CD14-positive monocyte (primary cell): ENCODE data around the gene USP47. TPM values are rescaled to one million over a fixed set of nuclear protein-coding genes. Genes with fewer than 3 reads are reported as not detected.

Source experiments
- DNase-seq, 3 donors: peaks; one replicate each; pipeline ENCODE4 v3.0.0-alpha.2; 2011 to 2022
- H2AFZ ChIP-seq: 2 replicates; pipeline ENCODE4 v1.6.0; 2012; ENCODE audit warnings: mild to moderate bottlenecking, low read depth, low read length, inconsistent platforms; ENCODE audit not compliant: insufficient read depth, poor library complexity, severe bottlenecking
- H3K27ac ChIP-seq, 2 donors: 1 replicate in 1 of 2; 2 replicates in 1 of 2; pipeline ENCODE4 v1.5.1; 2012 to 2013; ENCODE audit warnings: low read length in 2 of 2, control low read depth in 1 of 2, inconsistent platforms in 1 of 2, low read depth in 1 of 2, mild to moderate bottlenecking in 1 of 2
- H3K27me3 ChIP-seq, 2 donors: one replicate each; pipeline versions ENCODE4 v1.6.0 to v1.6.1; 2011 to 2013; ENCODE audit warnings: low read length in 2 of 2; ENCODE audit not compliant: control insufficient read depth in 2 of 2, insufficient read depth in 2 of 2
- H3K36me3 ChIP-seq, 2 donors: replicated peaks in 1 of 2; 1 replicate in 1 of 2; 2 replicates in 1 of 2; pipeline versions ENCODE4 v1.5.1 to v1.6.1; 2012 to 2013; ENCODE audit warnings: low read length in 2 of 2, control low read depth in 1 of 2, inconsistent platforms in 1 of 2, mild to moderate bottlenecking in 1 of 2; ENCODE audit not compliant: insufficient read depth in 2 of 2, control insufficient read depth in 1 of 2
- H3K4me1 ChIP-seq, 2 donors: 1 replicate in 1 of 2; 2 replicates in 1 of 2; pipeline versions ENCODE4 v1.5.1 to v1.6.1; 2012 to 2013; ENCODE audit warnings: low read length in 2 of 2, control low read depth in 1 of 2, inconsistent platforms in 1 of 2, mild to moderate bottlenecking in 1 of 2, moderate library complexity in 1 of 2; ENCODE audit not compliant: insufficient read depth in 2 of 2, control insufficient read depth in 1 of 2
- H3K4me2 ChIP-seq: replicated peaks from 2 replicates; pipeline ENCODE3; 2012; ENCODE audit warnings: low read length, moderate library complexity, mild to moderate bottlenecking; ENCODE audit not compliant: poor library complexity, severe bottlenecking; ENCODE audit errors: extremely low read depth
- H3K4me3 ChIP-seq, 3 experiments: fragments of 200-600 bp in 1 of 3; sonication (generic) in 1 of 3; replicated peaks in 1 of 3; 1 replicate in 2 of 3; 2 replicates in 1 of 3; pipeline ENCODE4 v1.5.1; 2011 to 2013; ENCODE audit warnings: low read length in 3 of 3, mild to moderate bottlenecking in 3 of 3, control low read depth in 2 of 3, low read depth in 2 of 3, inconsistent platforms in 1 of 3, moderate library complexity in 1 of 3
- H3K79me2 ChIP-seq: 2 replicates; pipeline ENCODE4 v1.6.0; 2012; ENCODE audit warnings: mild to moderate bottlenecking, control low read depth, inconsistent platforms, low read length, moderate library complexity; ENCODE audit not compliant: insufficient read depth
- H3K9ac ChIP-seq: 2 replicates; pipeline ENCODE4 v1.6.0; 2017; ENCODE audit warnings: low read length, mild to moderate bottlenecking; ENCODE audit not compliant: insufficient read depth, poor library complexity, severe bottlenecking
- H3K9me3 ChIP-seq, 2 donors: replicated peaks in 1 of 2; 1 replicate in 1 of 2; 2 replicates in 1 of 2; pipeline versions ENCODE4 v1.5.1 to v1.6.1; 2012 to 2013; ENCODE audit warnings: low read length in 2 of 2, control low read depth in 1 of 2; ENCODE audit not compliant: control insufficient read depth in 1 of 2, insufficient read depth in 1 of 2
- H4K20me1 ChIP-seq: 2 replicates; pipeline ENCODE4 v1.6.0; 2012; ENCODE audit warnings: mild to moderate bottlenecking, low read length, control low read depth, moderate library complexity; ENCODE audit not compliant: insufficient read depth
- H3K27ac Mint-ChIP-seq, 7 donors: one replicate each; pipeline ENCODE4 v1.8.0; 2020; ENCODE audit warnings: mild to moderate bottlenecking in 7 of 7, mixed read lengths in 7 of 7, moderate library complexity in 6 of 7, inconsistent platforms in 2 of 7
- H3K27me3 Mint-ChIP-seq, 3 donors: one replicate each; pipeline ENCODE4 v1.8.0; 2021 to 2022; ENCODE audit warnings: low read depth in 3 of 3, mild to moderate bottlenecking in 3 of 3, mixed read lengths in 3 of 3, moderate library complexity in 3 of 3, inconsistent platforms in 1 of 3
- H3K36me3 Mint-ChIP-seq, 2 donors: one replicate each; pipeline ENCODE4 v1.8.0; 2020; ENCODE audit warnings: mixed read lengths in 2 of 2, inconsistent platforms in 1 of 2, mild to moderate bottlenecking in 1 of 2
- H3K4me1 Mint-ChIP-seq: one replicate; pipeline ENCODE4 v1.8.0; 2020; ENCODE audit warnings: mild to moderate bottlenecking, mixed read lengths
- H3K4me3 Mint-ChIP-seq, 2 donors: one replicate each; pipeline ENCODE4 v1.8.0; 2020; ENCODE audit warnings: mild to moderate bottlenecking in 2 of 2, mixed read lengths in 2 of 2, moderate library complexity in 1 of 2
- H3K9me3 Mint-ChIP-seq, 7 donors: one replicate each; pipeline ENCODE4 v1.8.0; 2020 to 2022; ENCODE audit warnings: mixed read lengths in 7 of 7, mild to moderate bottlenecking in 6 of 7, moderate library complexity in 6 of 7, inconsistent platforms in 2 of 7
- WGBS: methylation state at CpG from one replicate; pipeline ENCODE4 v1.1.5; 2013; ENCODE audit warnings: missing lambda C conversion rate; ENCODE audit not compliant: insufficient coverage; 5-methylcytosine and 5-hydroxymethylcytosine counted together
- intact Hi-C, 2 donors: fragments of 100-400 bp; cut with micrococcal nuclease; formaldehyde crosslinking; loops; one replicate each; pipeline versions ENCODE4 v1.15.0 to v1.15.1; 2023
- polyA plus RNA-seq, 3 donors: library from polyadenylated mRNA; depleted of rRNA in 1 of 3; unstranded in 2 of 3; stranded (reverse) in 1 of 3; fragments of 300-500 nt in 2 of 3; fragments of >200 nt in 1 of 3; fragmentation: Illumina TruSeq in 2 of 3; gene quantifications; 1 replicate in 2 of 3; 2 replicates in 1 of 3; pipeline ENCODE4 v1.2.3, GENCODE V29; 2012 to 2021
- TF ChIP-seq, protein P1 (sequence below): fragments of 200-600 bp; IDR thresholded peaks from one replicate; pipeline ENCODE4 v1.8.0; 2022; ENCODE audit warnings: antibody characterized with exemption, mild to moderate bottlenecking

Gene USP47
- polyA plus RNA-seq, 3 donors = 8.1 to 17.5 (median 10.5) TPM

DNA sequence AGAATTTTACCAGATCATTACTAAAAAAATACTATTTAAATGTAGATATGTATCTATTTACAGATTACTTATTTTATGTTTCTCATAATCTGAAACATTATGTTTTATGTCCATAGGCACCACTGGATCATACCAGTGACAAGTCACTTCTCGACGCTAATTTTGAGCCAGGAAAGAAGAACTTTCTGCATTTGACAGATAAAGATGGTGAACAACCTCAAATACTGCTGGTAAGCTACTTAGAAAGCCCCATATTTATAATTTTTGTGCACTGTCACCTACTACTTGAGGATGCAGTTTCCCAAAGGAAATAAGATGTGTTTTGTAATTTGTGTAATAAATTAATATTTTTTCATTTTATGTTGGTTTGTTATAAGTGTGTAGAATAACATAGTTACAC lies 42.6 kb downstream of the USP47 start:
- H3K4me3 Mint-ChIP-seq = no peak overlapping the region
- Histone ChIP-seq H4K20me1 (peaks cover 43% of the 10 kb centered on the region), H3K4me1 (no peaks in the 10 kb centered on the region), H3K36me3 (peaks cover 26 to 75% of the 10 kb centered on the region in 2 donors), H3K9me3 (no peaks in the 10 kb centered on the region), H3K9ac (no peak overlapping the region), H2AFZ (no peak overlapping the region), H3K79me2 (peaks cover 14% of the 10 kb centered on the region), H3K27ac (no peak overlapping the region), H3K4me2 (no peak overlapping the region), H3K4me3 (no peak overlapping the region), H3K27me3 (no peaks in the 10 kb centered on the region)
- no CpG with 5 or more reads among the region's 2 CpGs for WGBS
- TF ChIP-seq, protein P1, sequence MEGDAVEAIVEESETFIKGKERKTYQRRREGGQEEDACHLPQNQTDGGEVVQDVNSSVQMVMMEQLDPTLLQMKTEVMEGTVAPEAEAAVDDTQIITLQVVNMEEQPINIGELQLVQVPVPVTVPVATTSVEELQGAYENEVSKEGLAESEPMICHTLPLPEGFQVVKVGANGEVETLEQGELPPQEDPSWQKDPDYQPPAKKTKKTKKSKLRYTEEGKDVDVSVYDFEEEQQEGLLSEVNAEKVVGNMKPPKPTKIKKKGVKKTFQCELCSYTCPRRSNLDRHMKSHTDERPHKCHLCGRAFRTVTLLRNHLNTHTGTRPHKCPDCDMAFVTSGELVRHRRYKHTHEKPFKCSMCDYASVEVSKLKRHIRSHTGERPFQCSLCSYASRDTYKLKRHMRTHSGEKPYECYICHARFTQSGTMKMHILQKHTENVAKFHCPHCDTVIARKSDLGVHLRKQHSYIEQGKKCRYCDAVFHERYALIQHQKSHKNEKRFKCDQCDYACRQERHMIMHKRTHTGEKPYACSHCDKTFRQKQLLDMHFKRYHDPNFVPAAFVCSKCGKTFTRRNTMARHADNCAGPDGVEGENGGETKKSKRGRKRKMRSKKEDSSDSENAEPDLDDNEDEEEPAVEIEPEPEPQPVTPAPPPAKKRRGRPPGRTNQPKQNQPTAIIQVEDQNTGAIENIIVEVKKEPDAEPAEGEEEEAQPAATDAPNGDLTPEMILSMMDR = no peak
- peaks cover 57 to 65% of the 10 kb centered on the region in 2 donors for H3K36me3 Mint-ChIP-seq
- intact Hi-C loops = no loop called here
- H3K4me1 Mint-ChIP-seq = peaks cover 3% of the 10 kb centered on the region
- peaks cover 0 to 3% (median 1%) of the 10 kb centered on the region in 7 donors for H3K9me3 Mint-ChIP-seq
- H3K27ac Mint-ChIP-seq = no peak overlapping the region
- H3K27me3 Mint-ChIP-seq = peaks cover 0 to 3% (median 0%) of the 10 kb centered on the region in 3 donors
- no peak for DNase-seq

DNA sequence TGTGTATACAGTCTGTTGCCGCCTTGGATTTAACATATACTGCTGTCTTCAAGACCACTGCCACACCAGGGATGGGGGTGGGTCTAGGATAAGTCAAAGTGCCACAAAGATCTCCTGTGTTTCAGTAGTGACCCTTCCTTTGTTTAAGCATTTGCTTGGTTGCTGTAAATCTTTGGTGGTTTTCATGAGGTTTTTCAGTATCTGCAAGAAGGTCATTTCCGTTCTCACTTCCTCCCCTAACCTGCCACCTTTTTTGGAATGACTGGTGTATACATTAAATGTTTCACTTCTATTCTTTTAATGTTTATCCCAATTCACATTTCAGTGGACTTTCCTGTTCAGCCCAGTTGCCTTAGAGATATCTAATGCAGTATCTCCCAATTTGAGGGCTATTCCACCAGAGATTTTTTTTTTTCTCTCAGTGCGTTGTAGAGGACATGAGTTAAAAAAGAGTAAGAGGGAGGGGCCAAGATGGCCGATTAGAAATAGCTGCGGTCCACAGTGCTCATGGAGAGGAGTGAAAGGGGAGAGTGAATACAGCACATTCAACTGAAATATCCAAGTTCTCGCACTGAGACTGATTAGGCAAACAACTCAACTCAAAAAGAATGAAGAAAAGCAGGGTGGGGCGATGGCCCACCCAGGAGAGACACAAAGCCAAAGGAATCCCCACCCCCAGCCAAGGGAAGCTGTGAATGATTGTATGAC lies 43.2 kb downstream of the USP47 start:
- peaks cover 12% of the 10 kb centered on the region for H3K79me2 ChIP-seq
- intact Hi-C loops = no loop called here
- H3K4me2 ChIP-seq = no peak overlapping the region
- no peak overlapping the region for H2AFZ ChIP-seq
- no peaks in the 10 kb centered on the region for H3K4me1 ChIP-seq
- Mint-ChIP-seq H3K4me1 (peaks cover 3% of the 10 kb centered on the region), H3K4me3 (no peak overlapping the region), H3K36me3 (peaks cover 55 to 65% of the 10 kb centered on the region in 2 donors), H3K27me3 (peaks cover 0 to 3% (median 0%) of the 10 kb centered on the region in 3 donors), H3K9me3 (peaks cover 0 to 3% (median 1%) of the 10 kb centered on the region in 7 donors), H3K27ac (no peak overlapping the region)
- H4K20me1 ChIP-seq = peaks cover 38% of the 10 kb centered on the region
- H3K4me3 ChIP-seq = no peak overlapping the region
- no peaks in the 10 kb centered on the region for H3K27me3 ChIP-seq
- H3K9ac ChIP-seq = no peak overlapping the region
- WGBS = 100% methylated on average over 3 of the region's 7 CpGs
- TF ChIP-seq, protein P1 = no peak
- no peak overlapping the region for H3K27ac ChIP-seq
- H3K36me3 ChIP-seq = peaks cover 26 to 81% of the 10 kb centered on the region in 2 donors
- H3K9me3 ChIP-seq = no peaks in the 10 kb centered on the region
- DNase-seq = no peak
